Esophagus mucosa (tissue), 1 donor: ENCODE measurements around the gene RNF151. TPM values are rescaled to one million over a fixed set of nuclear protein-coding genes. Genes with fewer than 3 reads are reported as not detected.
"Not testable (repeated sequence)": the region's sequence is repeated elsewhere in the genome, so short reads cannot be mapped to it uniquely, and the experiment has no call there.

Source experiments
- ATAC-seq: fragments of 200-7000 bp; cut with Tn5 transposase; one replicate; pipeline ENCODE4 v1.9.1; 2020
- total RNA-seq: library from RNA; stranded (reverse); gene quantifications from one replicate; pipeline ENCODE4 v1.2.4, GENCODE V29; 2023
- donor health status: DM: yes; HTN: yes; CAD: no.

The RNF151 gene
- total RNA-seq, 1 donor from 2014 or later, result not detected

- peak; percentile 77 for ATAC-seq
Measured at GRCh38 chr16:2009791-2010510, 43.3 kb downstream of the RNF151 start, which contains the start of gene ZNF598. TSS of gene ZNF598 (minus strand) at chr16:2009821.

GRCh38 chr16:2011726-2012125 lies 45.1 kb downstream of the RNF151 start:
- ATAC-seq, result not testable (repeated sequence)

- no peak for ATAC-seq
Measured at GRCh38 chr16:2013527-2013926, 46.9 kb downstream of the RNF151 start.

- ATAC-seq, result peak; percentile 90
Measured at GRCh38 chr16:2015117-2015946, 48.7 kb downstream of the RNF151 start.

- no peak for ATAC-seq
Measured at GRCh38 chr16:2015947-2016208, 49.2 kb downstream of the RNF151 start.

GRCh38 chr16:2016407-2016922 lies 49.8 kb downstream of the RNF151 start:
- ATAC-seq, result no peak

Other genes starting within 250 kb of the RNF151 start
- 29.6 TPM for gene NME3, start 195.3 kb upstream of the RNF151 start, total RNA-seq
- 13.0 TPM for gene EME2, start 194.0 kb upstream of the RNF151 start, total RNA-seq
- 98.6 TPM for gene MRPS34, start 193.7 kb upstream of the RNF151 start, total RNA-seq
- gene SPSB3, start 184.3 kb upstream of the RNF151 start, total RNA-seq, result 23.5 TPM
- gene NUBP2, start 183.9 kb upstream of the RNF151 start, total RNA-seq, result 45.6 TPM
- gene IGFALS, start 173.2 kb upstream of the RNF151 start, total RNA-seq, result not detected
- 16.9 TPM for gene HAGH, start 140.0 kb upstream of the RNF151 start, total RNA-seq
- 28.1 TPM for gene FAHD1, start 139.7 kb upstream of the RNF151 start, total RNA-seq
- gene MEIOB, start 94.7 kb upstream of the RNF151 start, total RNA-seq, result not detected
- 1.4 TPM for gene HS3ST6, start 48.4 kb upstream of the RNF151 start, total RNA-seq
- 44.0 TPM for gene MSRB1, start 23.7 kb upstream of the RNF151 start, total RNA-seq
- 0.12 TPM for gene RPL3L, start 12.2 kb upstream of the RNF151 start, total RNA-seq
- 115 TPM for gene NDUFB10, start 7.3 kb upstream of the RNF151 start, total RNA-seq
- 3,204 TPM for gene RPS2, start 2.0 kb upstream of the RNF151 start, total RNA-seq
- 31.5 TPM for gene TBL3, start 5.2 kb downstream of the RNF151 start, total RNA-seq
- 4.6 TPM for gene NOXO1, start 14.6 kb downstream of the RNF151 start, total RNA-seq
- 17.0 TPM for gene GFER, start 17.3 kb downstream of the RNF151 start, total RNA-seq
- gene SYNGR3, start 23.1 kb downstream of the RNF151 start, total RNA-seq, result 0.16 TPM
- 41.0 TPM for gene ZNF598, start 43.0 kb downstream of the RNF151 start, total RNA-seq
- gene NPW, start 52.9 kb downstream of the RNF151 start, total RNA-seq, result 0.80 TPM
- 21.6 TPM for gene NHERF2, start 60.0 kb downstream of the RNF151 start, total RNA-seq
- 15.8 TPM for gene NTHL1, start 81.0 kb downstream of the RNF151 start, total RNA-seq
- gene TSC2, start 81.1 kb downstream of the RNF151 start, total RNA-seq, result 49.5 TPM
- 34.8 TPM for gene PKD1, start 169.0 kb downstream of the RNF151 start, total RNA-seq
- gene RAB26, start 181.8 kb downstream of the RNF151 start, total RNA-seq, result 6.0 TPM
- gene TRAF7, start 188.9 kb downstream of the RNF151 start, total RNA-seq, result 96.6 TPM
- gene CASKIN1, start 229.7 kb downstream of the RNF151 start, total RNA-seq, result 0.08 TPM
- gene MLST8, start 238.6 kb downstream of the RNF151 start, total RNA-seq, result 28.5 TPM
- 0.36 TPM for gene BRICD5, start 244.0 kb downstream of the RNF151 start, total RNA-seq
- gene PGP, start 248.0 kb downstream of the RNF151 start, total RNA-seq, result 6.6 TPM